HG03565 (cell line): ENCODE results near the gene TLR9.

ENCODE experiments used
- ATAC-seq: cut with Tn5 transposase; IDR thresholded peaks from one replicate; pipeline ENCODE4 v1.9.1; 2021; ENCODE audit warnings: mild to moderate bottlenecking, moderate library complexity; ENCODE audit not compliant: unreplicated experiment

TLR9 gene

GRCh38 chr3:52218026-52218425 is 7.4 kb downstream of the TLR9 start:
- ATAC-seq, result no peak

- ATAC-seq, result no peak
Observed at GRCh38 chr3:52217409-52217805, 8.0 kb downstream of the TLR9 start.

GRCh38 chr3:52216585-52217408 is 8.6 kb downstream of the TLR9 start:
- ATAC-seq, result no peak

- no peak for ATAC-seq
Observed at GRCh38 chr3:52215351-52215750, 10.1 kb downstream of the TLR9 start.

- no peak for ATAC-seq
Observed at GRCh38 chr3:52213901-52214300, 11.5 kb downstream of the TLR9 start.

GRCh38 chr3:52213005-52213404 is 12.4 kb downstream of the TLR9 start:
- no peak for ATAC-seq

GRCh38 chr3:52211268-52211891 is 14.1 kb downstream of the TLR9 start:
- ATAC-seq, result no peak

GRCh38 chr3:52210550-52211046 is 14.8 kb downstream of the TLR9 start:
- no peak for ATAC-seq

GRCh38 chr3:52210037-52210436 is 15.4 kb downstream of the TLR9 start:
- ATAC-seq, result no peak

GRCh38 chr3:52208556-52208955 is 16.9 kb downstream of the TLR9 start:
- no peak for ATAC-seq

- no peak for ATAC-seq
Observed at GRCh38 chr3:52205727-52206372, 19.6 kb downstream of the TLR9 start.

- ATAC-seq, result no peak
Observed at GRCh38 chr3:52204337-52205073, 20.9 kb downstream of the TLR9 start.

GRCh38 chr3:52203701-52204100 is 21.7 kb downstream of the TLR9 start:
- ATAC-seq, result no peak

- ATAC-seq, result no peak
Observed at GRCh38 chr3:52202384-52203077, 22.9 kb downstream of the TLR9 start.

GRCh38 chr3:52200981-52201679 is 24.3 kb downstream of the TLR9 start:
- no peak for ATAC-seq

GRCh38 chr3:52198643-52199608 is 26.5 kb downstream of the TLR9 start:
- no peak for ATAC-seq

- peak; percentile 73 for ATAC-seq
Observed at GRCh38 chr3:52197842-52198625, 27.4 kb downstream of the TLR9 start, which contains the start of gene ALAS1. Gene ALAS1 (plus strand): TSS chr3:52198160. CDS start chr3:52199242, 1,082 bp downstream.

GRCh38 chr3:52197499-52197841 is 28.0 kb downstream of the TLR9 start:
- ATAC-seq, result no peak
